ENCODE data around the gene HNRNPA3. TPM values are rescaled to one million over a fixed set of nuclear protein-coding genes. Genes with fewer than 3 reads are reported as not detected.

HNRNPA3 gene
- total and polyA plus RNA-seq, 2 donors (not counting 3 experiments of a cell fraction or from before 2014, with no cell fraction given), result 57.5 to 316 TPM

DNA sequence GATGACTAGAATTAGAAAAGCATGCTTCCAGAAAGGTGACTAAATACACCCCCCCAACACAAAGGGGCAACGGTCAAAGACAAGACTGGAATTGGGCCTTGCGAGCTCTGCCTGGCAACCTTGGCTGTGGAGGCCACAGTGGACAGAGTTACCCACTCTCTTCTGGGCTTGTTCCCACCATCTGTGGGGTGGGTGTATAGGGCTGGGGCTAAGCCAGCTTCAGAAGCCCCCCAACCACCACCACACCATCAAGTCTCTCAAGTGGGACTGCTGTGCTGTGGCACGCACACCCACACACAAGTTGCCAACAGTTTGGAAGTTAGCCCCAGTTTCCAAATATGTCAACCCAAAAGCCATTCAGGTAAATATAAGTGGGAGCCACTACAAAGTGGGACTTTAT is 44.1 kb downstream of the HNRNPA3 start:
- ChIA-PET CTCF (interaction anchor here (4.8 kb wide), 1 partner anchor 92 kb away, joined by 39 read pairs; no protein-coding TSS in a partner anchor), POLR2A (no interaction called here)
- dilution Hi-C loops (cut with MboI; ENCODE audit: extremely low pct_ligation_motif_present, low sequenced_read_pairs) (loop anchor here (10.0 kb wide), 1 partner anchor 92 kb away; no protein-coding TSS in a partner anchor), intact Hi-C loops (cut with micrococcal nuclease) (no loop called here)
- Histone ChIP-seq H2AFZ (ENCODE audit: low read depth, low read length) (no peak overlapping the region), H3K9me3 (replicated peaks; ENCODE audit: control insufficient read depth, insufficient read depth, low read length) (no peaks in the 10 kb centered on the region), H3K9ac (replicated peaks; ENCODE audit: extremely low read depth, insufficient read depth, low read length) (no peak overlapping the region), H3K9me1 (replicated peaks; ENCODE audit: control insufficient read depth, extremely low read depth, insufficient read depth, low read length) (no peaks in the 10 kb centered on the region), H4K20me1 (replicated peaks; ENCODE audit: control insufficient read depth, extremely low read depth, insufficient read depth, low read length) (peaks cover 16% of the 10 kb centered on the region), H3K27me3 (ENCODE audit: control insufficient read depth in 2 of 2, insufficient read depth in 2 of 2, low read length in 2 of 2) (no peaks in the 10 kb centered on the region), H3K4me2 (ENCODE audit: insufficient read depth, low read length) (no peak overlapping the region), H3K36me3 (ENCODE audit: control insufficient read depth in 2 of 2, extremely low read depth in 1 of 2, insufficient read depth in 2 of 2, low read length in 2 of 2) (peaks cover 0 to 2% of the 10 kb centered on the region in 2 experiments), H3K27ac (ENCODE audit: insufficient read depth, low read depth, low read length) (no peak overlapping the region), H3K4me1 (ENCODE audit: control insufficient read depth, extremely low read depth, insufficient read depth, low read length) (peaks cover 60% of the 10 kb centered on the region), H3K79me2 (ENCODE audit: control insufficient read depth, insufficient read depth, low read length) (peaks cover 100% of the 10 kb centered on the region), H3K4me3 (replicated peaks in 1 of 3; ENCODE audit: insufficient read depth in 1 of 3, low read depth in 1 of 3, low read length in 3 of 3) (no peak overlapping the region)
- DNase-seq (ENCODE audit: low read depth, low spot score), result no peak
- no TSS peak for BruUV-seq (replicated peaks)
- no peak for FAIRE-seq
- TF ChIP-seq POLR2AphosphoS5 (IDR thresholded peaks at IDR 0.05; ENCODE audit: insufficient read depth, low read depth, low read length) (no peak), EZH2 (IDR thresholded peaks at IDR 0.05; ENCODE audit: borderline replicate concordance, low read depth, low read length, severe bottlenecking) (no peak), FOS (IDR thresholded peaks at IDR 0.05; ENCODE audit: borderline replicate concordance, insufficient read depth, low read length) (no peak), GATA2 (IDR thresholded peaks at IDR 0.05; ENCODE audit: insufficient read depth, insufficient read length, low read depth, low read length) (no peak), MYC (IDR thresholded peaks at IDR 0.05; ENCODE audit: low read depth, low read length) (no peak), JUN (IDR thresholded peaks at IDR 0.05; ENCODE audit: borderline replicate concordance, insufficient read depth, insufficient read length, low read depth) (no peak), POLR2A (IDR thresholded peaks at IDR 0.05; ENCODE audit: low read depth, low read length) (no peak)
- TF ChIP-seq, protein P1, sequence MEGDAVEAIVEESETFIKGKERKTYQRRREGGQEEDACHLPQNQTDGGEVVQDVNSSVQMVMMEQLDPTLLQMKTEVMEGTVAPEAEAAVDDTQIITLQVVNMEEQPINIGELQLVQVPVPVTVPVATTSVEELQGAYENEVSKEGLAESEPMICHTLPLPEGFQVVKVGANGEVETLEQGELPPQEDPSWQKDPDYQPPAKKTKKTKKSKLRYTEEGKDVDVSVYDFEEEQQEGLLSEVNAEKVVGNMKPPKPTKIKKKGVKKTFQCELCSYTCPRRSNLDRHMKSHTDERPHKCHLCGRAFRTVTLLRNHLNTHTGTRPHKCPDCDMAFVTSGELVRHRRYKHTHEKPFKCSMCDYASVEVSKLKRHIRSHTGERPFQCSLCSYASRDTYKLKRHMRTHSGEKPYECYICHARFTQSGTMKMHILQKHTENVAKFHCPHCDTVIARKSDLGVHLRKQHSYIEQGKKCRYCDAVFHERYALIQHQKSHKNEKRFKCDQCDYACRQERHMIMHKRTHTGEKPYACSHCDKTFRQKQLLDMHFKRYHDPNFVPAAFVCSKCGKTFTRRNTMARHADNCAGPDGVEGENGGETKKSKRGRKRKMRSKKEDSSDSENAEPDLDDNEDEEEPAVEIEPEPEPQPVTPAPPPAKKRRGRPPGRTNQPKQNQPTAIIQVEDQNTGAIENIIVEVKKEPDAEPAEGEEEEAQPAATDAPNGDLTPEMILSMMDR (IDR thresholded peaks at IDR 0.05; ENCODE audit: extremely low read depth in 1 of 2, insufficient read depth in 1 of 2, low read depth in 1 of 2, low read length in 2 of 2), result no peak
- TF ChIP-seq, protein P2, sequence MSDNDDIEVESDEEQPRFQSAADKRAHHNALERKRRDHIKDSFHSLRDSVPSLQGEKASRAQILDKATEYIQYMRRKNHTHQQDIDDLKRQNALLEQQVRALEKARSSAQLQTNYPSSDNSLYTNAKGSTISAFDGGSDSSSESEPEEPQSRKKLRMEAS (IDR thresholded peaks at IDR 0.05; ENCODE audit: insufficient read depth, insufficient read length), result no peak

Measured in endothelial cell of umbilical vein (primary cell).